GM12892 (cell line): ENCODE data around the gene PHKG2.

Source experiments
- DNase-seq: peaks from one replicate; pipeline ENCODE4 v3.0.0; 2011; ENCODE audit not compliant: insufficient read length
- FAIRE-seq: peaks from 2 replicates; lab custom pipeline; 2011; peaks lifted over from hg19 to GRCh38; lab: Jason Lieb, UNC
- POLR2A ChIP-seq: IDR thresholded peaks from 2 replicates; pipeline ENCODE4 v1.6.1; 2011; ENCODE audit warnings: low read depth, low read length, control low read depth
- POLR2AphosphoS5 ChIP-seq: IDR thresholded peaks from 2 replicates; pipeline ENCODE4 v1.6.1; 2011; ENCODE audit warnings: low read depth, low read length, control low read depth
- TAF1 ChIP-seq: IDR thresholded peaks from 2 replicates; pipeline ENCODE4 v1.6.1; 2011; ENCODE audit warnings: low read depth, mild to moderate bottlenecking, control low read depth, low read length, borderline replicate concordance

PHKG2 gene

GRCh38 chr16:30769379-30770089 is 21.3 kb downstream of the PHKG2 start:
- TF ChIP-seq POLR2A (0 out of 2 replicates have a peak, but pooled peaks have one; percentile 24), POLR2AphosphoS5 (no peak)
- FAIRE-seq = no peak
- no peak for DNase-seq

GRCh38 chr16:30771726-30772125 is 23.5 kb downstream of the PHKG2 start:
- TF ChIP-seq POLR2A (no peak), TAF1 (no peak), POLR2AphosphoS5 (no peak)
- no peak for DNase-seq
- FAIRE-seq = no peak

- FAIRE-seq (no peak), DNase-seq (no peak)
- no peak for TF ChIP-seq POLR2A
- TF ChIP-seq POLR2AphosphoS5 = no peak
- TF ChIP-seq TAF1 = no peak
These were observed 25.6 kb downstream of the PHKG2 start for GRCh38 chr16:30773826-30774225.

DNA sequence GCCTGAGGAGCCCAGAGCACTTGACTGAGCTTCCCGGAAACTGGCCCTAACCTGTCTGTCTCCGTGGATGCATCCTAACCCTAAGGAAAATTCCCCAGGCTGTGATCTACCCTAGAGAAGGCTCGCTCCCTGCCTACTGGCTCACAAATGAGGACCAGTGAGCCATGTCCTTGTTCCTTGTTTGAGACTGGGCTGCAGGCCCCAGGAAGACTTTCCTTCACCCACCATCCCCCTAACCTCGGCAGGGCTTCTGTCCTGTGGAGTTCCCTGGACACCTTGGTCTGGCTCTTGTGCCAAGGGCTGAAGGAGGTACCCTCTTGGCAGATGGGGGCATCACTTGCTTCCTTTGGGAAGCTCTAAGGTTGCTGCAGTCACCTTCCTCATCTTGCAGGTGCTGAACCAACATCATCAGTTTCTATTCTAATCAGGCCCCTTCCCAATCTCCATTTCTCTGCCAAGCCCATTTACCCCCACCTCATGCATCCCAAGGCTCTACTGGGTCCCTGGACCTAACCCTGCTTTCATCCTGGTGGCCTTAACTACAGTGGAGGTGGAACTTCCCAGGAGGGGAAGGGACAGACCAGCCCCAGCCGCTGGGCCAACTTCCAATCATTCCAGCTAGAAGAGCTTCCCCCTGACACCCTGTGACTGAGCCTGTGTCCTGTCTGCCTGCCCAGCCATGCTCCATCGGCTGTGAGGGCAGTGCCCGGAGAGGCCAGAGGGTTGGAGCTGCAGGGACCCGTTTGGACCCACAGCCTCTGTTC is 26.3 kb downstream of the PHKG2 start:
- TF ChIP-seq TAF1 = no peak
- FAIRE-seq = no peak
- DNase-seq = no peak

- no peak for TF ChIP-seq POLR2A
- TF ChIP-seq POLR2AphosphoS5 = no peak
- TF ChIP-seq TAF1 = no peak
- no peak for DNase-seq
- FAIRE-seq = no peak
These were observed 26.8 kb downstream of the PHKG2 start for GRCh38 chr16:30775131-30775391.

GRCh38 chr16:30775392-30776188 is 27.4 kb downstream of the PHKG2 start:
- TF ChIP-seq POLR2A = peak; percentile 47
- peak; percentile 47; the same call in 1 of the 2 replicates for TF ChIP-seq POLR2AphosphoS5
- TF ChIP-seq TAF1 = peak; percentile 49; the same call in 1 of the 2 replicates
- peak; percentile 91 for DNase-seq
- peak; percentile 79 for FAIRE-seq

DNA sequence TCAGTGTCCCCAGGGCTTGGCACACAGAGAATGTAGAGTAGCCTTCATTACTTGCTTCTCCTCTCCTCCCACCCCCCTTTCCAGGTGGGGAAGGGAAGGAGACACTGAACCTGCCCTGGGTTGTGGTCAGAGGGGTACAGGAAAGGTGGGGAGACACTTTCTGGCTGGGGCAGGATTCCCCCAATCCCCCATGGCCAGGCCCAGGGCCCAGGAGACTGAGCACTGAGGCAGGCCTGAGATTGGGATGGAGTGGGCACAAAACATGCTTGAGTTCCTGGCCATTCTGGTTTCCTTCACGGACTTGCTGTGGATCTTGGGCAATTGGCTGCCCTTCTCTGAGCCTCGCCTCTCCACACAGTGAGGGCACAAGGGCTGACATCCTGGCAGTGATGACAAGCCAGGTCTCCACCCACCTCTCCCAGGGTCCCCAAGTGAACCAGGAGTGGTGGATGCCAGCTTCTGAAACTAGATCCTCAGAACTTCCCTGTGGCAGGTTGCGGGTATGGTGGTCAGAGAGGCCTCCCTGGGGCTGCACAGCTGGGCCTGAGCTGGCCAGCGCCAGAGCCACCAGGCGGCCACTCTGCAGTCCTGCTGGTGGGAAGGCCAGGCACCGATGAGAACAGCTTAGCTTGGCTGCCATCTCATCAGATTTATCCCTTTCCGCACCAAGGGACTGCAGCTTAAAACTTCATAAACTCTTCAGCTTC is 29.5 kb downstream of the PHKG2 start:
- no peak for FAIRE-seq
- DNase-seq = no peak
- TF ChIP-seq TAF1 (no peak), POLR2AphosphoS5 (no peak), POLR2A (no peak)

GRCh38 chr16:30778549-30779244 is 30.5 kb downstream of the PHKG2 start:
- no peak for FAIRE-seq
- DNase-seq = no peak
- TF ChIP-seq POLR2A (no peak), TAF1 (no peak), POLR2AphosphoS5 (no peak)

- FAIRE-seq = no peak
- no peak for DNase-seq
- TF ChIP-seq POLR2A = no peak
- TF ChIP-seq TAF1 = no peak
- TF ChIP-seq POLR2AphosphoS5 = no peak
These were observed 31.4 kb downstream of the PHKG2 start for GRCh38 chr16:30779596-30779995.

DNA sequence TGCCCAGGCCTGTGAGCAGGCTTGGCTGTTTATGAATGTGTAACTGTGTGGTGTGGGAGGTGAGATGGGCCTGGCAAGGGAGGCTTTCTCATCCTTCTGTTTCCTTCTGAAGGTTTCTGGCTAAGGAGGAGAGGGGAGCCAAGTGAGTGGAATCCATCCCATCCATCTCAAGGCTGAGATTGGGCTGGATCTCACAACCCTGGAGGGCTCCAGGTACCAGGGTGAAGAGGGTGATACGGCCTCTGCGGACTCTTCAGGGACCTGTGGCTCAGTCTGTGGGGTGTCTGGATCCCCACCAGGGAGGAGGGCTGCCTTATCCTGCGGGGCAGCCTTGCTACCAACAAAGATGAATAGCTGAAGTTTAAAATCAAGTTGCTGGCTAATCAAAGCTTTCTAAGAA is 31.8 kb downstream of the PHKG2 start:
- no peak for FAIRE-seq
- DNase-seq = no peak
- TF ChIP-seq POLR2A (no peak), POLR2AphosphoS5 (no peak), TAF1 (no peak)

- DNase-seq (no peak), FAIRE-seq (no peak)
- TF ChIP-seq TAF1 (no peak), POLR2A (no peak), POLR2AphosphoS5 (no peak)
These were observed 32.3 kb downstream of the PHKG2 start for GRCh38 chr16:30780549-30780948.
